ENCODE data around the gene ABCG5.

ABCG5 gene

DNA sequence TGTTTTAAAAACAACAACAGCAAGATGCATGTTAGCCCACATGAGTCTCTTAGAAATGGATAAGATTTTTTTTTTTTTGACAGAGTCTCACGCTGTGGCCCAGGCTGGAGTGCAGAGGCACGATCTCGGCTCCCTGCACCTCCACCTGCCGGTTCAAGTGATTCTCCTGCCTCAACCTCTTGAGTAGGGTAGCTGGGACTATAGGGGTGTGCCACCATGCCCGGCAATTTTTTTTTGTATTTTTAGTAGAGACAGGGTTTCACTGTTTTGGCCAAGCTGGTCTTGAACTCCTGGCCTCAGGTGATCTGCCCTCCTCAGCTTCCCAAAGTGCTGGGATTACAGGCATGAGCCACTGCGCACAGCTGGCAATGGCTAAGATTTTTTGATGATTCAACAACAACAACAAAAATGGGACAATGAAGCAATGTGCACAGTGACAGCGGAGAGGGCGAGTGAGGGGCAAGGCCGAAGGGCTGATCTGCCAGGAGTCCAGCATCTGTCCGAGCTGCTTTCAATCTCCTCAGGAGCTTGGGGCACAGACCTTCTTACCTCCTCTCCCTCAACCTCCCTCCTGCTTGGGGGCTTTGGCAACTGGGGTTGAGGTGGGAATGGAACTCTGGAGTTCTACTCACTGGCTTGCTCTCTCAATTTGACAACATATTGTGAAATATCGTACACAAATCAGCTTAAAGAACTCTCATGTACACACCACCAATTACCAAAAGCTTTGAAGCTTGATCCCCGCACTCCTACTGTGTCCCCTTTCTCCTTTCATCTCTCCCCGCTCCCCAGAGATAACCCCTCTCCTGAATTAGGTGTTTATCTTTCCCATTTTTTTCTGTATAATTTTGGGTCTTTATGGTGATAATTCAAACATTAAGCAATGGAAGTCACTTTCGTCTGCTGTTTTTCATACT lies 3.6 kb upstream of the ABCG5 start:
- DNase-seq: no peak

DNA sequence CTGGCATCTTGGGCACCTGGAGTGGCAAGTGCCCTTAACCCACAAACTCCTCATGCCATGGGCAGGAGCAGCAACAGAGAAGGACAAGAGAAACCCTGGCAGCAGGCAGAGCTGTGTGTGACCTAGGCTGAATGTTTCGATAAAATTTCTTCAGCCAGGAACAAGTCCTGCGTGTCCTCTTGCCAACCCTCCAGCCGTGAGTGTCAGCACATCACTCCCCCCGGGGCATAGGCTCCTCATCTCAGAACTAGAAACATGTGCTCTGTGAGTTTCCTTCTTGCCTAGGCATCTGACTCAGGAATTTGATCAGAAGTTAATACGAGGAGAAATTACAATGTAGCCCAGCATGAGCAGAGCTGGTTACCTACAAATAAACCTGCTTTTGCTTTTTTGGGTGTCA lies 2.3 kb upstream of the ABCG5 start:
- DNase-seq: no peak

DNA sequence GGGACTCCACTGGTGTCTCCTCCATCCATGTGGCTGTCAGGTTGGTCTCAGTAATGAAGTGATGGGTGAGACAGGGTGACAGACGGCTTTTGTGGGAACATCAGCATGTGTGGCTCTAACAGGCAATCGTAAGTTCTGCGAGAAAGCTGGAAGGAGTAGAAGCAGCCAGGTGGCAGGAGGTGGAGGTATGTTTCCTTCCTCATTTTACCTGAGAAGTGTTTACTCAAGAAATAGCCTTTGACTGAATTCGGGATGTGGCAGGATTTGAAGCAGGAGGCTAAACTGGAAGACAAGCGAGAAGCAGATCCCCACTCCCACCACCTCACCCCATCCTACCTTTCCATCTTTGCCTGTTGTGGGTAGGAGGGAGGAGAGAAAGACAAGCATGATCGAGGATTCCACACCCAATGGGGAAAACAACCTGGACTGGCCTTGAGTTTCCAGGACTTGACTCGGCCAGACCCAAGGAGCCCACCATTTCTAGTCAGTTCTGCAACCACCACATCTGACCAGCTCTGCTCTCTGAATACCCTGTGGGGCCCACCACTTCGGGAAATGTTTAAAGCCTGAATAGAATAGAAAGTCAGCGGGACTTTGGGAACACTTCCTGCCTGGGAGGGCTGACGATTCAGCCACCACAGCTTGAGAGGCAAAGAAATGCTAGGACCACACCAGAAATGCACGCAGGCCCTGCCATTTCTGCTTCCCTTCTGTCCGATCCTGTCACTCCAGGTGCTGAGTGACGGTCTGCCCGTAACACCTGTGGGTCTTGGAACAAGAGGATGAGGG lies 1.3 kb upstream of the ABCG5 start:
- DNase-seq: no peak

DNA sequence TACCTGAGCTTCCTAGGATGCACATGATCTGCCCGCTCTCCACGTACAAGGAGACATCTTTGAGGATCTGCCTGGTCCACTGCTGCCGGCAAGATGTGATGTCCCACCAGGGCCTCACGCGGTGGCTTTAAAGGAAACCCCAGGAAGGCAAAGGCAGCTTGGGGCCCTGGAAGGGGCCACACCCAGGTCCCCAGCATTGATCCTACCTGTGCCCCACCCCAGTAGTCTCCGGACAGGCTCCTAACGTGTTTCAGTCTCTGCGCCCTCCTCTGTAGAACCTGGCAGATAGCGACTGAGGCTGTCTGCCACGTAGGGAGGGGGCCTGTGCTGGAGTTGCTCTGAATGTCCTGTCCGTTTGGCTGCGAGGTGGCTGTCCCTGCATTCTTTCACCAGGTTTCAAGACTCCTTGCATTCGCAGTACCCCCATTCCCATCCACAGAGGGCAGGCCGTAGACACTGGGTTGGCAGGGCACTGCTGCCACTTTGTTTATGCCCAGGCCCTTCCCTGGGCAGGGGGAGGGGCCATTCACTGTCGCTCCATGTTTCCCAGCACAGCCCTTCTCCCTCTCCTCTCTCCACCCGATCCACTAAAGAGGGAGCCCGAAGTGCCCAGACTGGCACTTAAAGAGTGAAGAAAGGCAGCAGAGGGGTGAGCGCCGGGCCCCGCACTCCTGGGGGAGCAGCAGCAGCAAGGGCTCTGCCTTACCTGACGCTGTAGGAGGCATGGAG lies 644 bp downstream of the ABCG5 start:
- DNase-seq: no peak

DNA sequence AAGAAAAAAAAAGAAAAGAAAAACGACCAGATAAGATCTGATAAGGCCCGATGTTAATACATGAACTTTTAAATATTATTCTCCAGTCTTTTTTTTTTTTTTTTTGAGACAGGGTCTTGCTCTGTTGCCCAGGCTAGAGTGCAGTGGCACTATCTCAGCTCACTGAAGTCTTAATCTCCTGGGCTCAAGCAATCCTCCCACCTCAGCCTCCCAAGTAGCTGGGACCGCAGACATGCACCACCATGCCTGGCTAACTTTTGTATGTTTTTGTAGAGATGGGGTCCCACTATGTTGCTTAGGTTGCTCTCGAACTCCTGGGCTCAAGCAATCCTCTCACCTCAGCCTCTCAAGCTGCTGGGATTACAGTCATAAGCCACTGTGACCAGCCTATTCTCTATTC lies 1.6 kb downstream of the ABCG5 start:
- no peak for DNase-seq

DNA sequence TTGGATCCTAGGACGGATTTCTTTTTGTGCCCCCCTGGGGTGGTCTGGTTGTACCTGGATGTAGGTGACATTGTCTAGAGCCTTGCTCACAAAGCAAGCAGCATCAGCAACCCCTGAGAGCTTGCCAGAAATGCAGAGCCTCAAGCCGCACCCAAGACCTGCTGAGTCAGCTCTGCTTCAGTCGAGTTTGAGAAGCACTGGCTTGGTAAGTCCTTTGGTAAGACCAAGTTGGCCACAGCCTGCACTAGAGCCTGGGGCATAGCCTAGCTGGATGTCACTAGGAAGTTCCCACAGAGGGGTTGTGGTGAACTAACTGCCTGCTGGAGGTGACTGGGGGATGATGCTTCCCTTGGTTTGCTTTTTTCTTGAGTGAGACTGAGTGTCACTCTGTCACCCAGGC lies 6.2 kb downstream of the ABCG5 start:
- no peak for DNase-seq

DNA sequence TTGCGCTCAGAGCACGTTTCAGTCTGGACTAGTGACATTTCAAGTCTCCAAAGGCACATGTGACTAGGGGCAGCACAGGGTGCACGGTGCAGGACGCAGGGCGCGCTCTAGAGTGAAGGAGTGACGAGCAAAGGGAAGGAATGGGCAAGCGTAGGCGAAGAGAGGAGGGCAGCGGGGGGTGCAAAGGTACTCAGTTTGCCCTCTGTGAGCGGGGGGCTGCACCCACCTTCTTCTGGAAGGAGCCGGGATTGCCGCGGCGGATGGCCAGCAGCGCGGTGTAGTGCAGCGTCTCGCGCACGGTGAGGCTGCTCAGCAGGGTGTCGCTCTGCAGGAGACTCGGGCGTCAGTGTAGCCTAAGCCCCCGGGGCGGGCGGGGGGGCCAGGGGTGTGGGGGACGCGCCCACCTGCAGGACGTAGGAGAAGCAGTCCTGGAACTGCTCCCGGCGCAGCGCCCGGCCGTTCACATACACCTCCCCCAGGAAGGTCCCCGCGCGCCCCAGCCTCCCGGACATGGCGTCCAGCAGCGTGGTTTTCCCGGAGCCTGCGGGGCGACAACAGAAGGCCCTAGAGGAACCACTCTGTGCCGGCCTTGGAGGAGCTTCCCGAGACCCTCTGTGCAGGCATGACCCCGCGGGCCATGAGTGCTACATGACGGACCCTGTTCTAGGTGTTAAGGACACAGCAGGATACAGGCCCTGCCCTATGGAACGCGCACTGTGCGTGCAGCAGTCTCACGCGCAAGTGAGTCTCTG lies 6.9 kb downstream of the ABCG5 start:
- DNase-seq: no peak

DNA sequence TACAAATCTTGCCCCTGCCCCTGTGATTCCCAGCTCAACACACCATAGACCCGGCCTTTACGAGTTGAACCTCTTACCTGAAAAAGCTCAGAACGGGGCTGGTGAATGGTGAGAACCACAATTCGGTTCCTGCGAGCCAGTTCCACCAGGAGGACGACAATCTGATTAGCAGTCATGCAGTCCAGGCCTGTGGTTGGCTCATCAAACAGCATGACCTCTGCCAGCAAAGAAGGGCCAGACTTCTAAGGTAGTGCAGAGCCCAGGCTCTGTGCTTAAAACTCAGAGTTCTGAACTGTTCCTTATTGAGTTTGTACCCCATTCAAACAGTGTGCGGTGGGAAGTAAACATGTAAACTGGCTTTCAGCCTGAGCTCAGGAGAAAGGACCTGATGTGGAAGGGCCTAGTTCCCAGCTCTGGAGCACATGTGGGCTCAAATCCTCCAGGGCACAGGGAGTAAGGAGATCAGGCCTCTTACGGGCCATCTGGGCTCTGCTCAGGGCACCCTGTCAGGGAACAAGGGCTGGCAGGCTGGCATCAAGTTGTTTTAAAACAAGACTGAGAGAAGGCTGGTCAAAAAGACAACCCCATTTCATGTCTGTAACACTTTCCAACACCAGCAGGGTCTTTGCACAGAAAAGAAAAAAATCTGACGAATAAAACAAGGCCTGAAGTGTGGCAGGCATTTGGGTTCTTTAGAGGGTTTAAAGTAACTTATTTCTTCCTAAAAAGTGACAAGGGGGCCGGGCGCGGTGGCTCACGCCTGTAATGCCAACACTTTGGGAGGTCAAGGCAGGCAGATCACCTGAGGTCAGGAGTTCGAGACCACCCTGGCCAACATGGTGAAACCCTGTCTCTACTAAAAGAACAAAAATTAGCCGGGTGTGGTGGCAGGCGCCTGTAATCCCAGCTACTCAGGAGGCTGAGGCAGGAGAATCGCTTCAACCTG lies 12.1 kb downstream of the ABCG5 start:
- DNase-seq: no peak

DNA sequence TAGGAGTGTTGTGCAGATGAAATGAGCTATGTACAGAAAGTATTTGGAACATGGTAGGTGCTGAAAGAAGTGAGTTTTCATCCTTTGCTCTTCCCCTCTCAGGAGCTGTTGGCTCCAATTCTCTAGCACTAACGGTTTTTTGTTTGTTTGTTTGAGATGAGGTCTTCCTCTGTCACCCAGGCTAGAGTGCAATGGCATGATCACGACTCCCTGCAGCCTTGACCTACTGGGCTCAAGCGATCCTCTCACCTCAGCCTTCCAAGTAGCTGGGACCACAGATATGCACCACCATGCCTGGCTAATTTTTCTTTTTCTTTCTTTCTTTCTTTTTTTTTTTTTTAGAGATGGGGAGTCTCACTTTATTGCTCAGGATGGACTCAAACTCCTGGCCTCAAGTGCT lies 12.8 kb downstream of the ABCG5 start:
- no peak for DNase-seq

DNA sequence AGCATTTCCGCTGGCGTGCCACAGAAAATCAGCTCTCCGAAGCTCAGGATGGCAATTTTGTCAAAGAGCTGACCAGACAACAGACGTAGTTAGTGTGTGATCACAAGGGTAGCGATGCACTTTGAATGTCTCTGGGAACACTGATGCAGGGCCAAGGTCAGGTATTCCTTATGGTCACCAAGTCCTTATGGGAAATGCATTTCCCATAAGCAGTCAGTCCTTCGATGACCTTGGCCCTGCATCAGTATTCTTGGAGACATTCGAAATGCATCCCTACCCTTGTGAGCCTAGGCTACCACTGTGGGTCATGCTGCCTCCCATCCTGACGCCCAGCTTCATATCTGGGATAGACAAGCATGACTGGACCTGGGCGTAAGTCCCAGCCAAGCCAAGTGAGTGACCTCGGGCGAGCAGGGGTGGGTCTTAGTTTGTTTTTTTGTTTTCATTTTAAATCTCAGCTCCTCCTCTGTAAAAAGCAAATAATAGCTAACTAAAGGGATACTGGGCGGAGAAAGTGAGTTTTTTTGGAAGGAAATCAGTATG lies 13.6 kb downstream of the ABCG5 start:
- no peak for DNase-seq

DNA sequence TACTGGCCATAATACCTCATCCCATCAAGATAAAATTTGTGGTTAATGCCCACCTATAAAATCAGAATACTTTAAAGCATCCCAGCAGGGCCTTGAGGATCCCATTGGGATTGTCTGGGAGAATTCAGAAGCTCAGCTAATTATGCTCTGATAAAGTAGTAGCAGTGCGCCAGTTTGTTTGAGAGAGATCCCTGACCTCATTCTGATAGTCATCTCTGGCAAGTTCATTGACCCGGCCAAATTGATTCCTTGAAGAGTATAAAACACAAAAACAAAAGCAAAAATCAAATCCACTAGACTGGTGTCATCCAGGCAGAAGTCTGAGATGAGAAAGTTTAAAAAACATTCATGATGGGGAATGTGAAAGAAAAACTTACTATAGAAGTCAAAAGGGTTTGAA lies 14.1 kb downstream of the ABCG5 start:
- DNase-seq: no peak

DNA sequence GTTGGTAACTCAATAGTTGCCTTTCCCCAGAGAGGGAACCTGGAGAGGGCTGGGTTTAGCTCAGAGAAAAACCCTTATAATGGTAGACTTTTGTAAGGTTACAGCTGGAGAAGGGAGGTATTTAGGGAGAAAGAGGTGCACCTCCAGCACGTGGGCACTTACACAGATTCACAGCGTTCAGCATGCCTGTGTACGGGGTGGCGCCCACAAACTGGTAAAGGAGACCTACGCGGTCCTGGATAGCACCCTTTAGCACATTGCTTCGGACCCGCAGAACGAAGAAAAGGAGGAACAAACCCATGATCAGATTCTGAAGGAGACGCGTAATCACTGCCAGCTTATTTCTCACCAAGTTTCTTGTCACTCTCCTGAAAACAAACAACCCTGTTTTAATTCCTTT lies 14.9 kb downstream of the ABCG5 start:
- DNase-seq: no peak

DNA sequence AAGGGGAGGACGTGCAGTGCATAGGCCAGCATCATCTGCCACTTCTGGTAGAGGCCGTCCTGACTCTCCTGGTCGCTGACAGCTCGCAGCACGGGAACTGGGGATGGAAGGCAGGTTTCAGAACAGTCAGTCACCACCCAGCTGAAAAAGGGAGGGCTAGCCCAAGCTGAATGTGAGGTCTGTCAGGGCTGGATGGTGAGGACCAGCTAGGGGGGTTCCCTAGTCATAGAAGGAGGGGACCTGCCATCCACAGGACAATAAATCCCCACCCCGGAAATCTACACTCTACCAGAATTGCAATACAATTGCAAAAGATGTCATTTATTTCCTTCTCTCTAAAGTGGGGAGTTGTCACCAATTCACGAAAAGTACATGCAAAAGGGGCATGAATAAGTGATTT lies 15.8 kb downstream of the ABCG5 start:
- DNase-seq: no peak

DNA sequence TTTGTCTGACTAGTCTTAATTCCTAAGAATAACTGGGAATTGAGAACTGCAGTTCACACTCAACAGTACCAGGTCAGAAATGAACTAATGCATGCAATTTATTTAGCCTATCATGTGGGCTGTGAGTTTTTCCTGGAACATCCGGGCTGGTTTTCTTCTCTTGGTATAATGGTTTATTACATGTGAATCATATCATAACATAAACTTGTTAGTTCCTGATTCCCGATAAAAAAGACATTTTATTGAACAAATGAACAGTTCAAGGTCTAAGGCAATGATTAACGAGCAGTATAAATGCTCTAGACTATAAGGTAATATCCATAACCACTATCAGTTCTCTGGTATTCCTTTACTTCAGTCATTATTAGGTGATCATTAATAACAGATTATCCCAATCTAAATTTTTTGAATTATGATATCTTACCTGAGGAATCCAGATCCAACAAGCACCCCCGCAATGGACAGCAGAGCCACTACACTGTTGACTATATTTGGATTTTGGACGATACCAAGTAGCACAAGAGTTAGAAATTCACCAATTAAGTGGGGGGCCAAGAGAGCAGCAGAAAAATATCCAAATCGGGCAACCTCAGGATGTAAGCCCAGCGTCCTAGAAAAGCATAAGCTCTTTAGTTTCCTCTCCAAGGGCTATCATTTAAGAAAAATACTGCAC lies 19.0 kb downstream of the ABCG5 start:
- no peak for DNase-seq

DNA sequence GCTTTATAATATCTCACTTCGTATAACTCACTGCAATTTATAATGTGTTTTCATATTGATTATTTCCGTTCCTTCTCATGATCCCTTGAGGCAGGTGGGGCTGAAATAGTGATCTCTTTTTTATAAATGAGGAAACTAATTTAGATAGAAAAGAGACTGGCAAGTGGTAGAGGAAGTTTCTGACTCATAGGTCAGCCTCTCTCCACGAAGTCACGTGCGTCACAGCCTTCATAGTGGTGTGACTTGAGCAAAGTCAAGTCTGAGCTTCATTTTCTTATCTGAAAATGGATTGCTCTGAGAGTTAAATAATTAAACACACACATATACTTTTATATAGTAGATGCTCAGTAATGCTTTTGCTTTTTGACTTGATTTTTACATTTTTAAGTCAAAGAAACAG lies 19.9 kb downstream of the ABCG5 start:
- no peak for DNase-seq

DNA sequence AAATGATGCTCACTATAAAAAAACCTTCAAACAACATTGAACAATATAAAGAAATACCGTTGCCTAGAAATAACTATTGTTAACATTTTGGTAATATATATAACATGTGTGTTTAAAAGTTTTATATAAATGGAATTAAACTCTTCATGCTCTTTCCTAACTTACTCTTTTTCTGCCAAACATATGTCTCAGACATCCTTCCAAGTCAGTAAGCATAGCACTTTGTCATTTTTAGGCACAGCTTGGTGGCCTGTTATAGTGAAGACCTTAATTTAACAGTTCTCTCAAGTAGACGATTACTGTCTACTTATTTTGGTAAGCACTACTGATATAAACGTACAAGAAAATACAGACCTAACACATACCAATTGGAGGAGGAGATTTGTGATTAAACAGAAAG lies 23.9 kb downstream of the ABCG5 start:
- DNase-seq: no peak

DNA sequence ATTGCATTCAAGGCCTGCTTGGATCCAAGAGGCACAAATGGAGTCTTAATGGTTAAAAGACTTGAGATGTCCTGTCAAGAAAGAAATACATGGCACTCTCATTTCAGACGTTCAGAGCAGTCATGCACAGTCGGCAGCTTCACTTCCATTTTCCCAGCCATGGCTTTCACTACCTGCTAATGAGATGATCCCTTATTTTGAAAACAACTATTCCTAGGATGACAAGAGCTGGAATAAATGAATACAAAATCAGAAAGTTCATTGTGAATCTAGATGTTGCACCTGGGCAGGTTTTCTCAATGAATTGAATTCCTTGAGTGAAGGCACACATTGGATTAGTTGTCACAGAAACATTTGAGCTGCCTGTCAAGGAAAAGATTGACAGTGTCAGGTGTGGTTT lies 25.7 kb downstream of the ABCG5 start:
- no peak for DNase-seq

DNA sequence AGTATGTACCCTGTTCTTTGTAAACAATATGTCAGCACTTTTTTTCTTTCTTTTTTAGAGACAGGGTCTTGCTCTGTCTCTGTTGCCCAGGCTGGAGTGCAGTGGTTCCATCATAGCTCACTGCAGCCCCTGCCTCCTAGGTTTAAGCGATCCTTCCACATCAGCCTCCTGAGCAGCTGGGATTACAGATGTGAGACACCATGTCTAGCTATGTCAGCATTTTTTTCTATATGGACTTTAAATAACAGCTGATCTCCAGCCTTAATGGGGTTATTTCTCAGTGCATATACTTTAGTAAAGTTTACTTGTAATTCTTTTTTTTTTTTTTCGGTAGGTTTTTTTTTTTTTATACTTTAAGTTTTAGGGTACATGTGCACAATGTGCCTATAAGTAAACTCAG lies 26.6 kb downstream of the ABCG5 start:
- no peak for DNase-seq

DNA sequence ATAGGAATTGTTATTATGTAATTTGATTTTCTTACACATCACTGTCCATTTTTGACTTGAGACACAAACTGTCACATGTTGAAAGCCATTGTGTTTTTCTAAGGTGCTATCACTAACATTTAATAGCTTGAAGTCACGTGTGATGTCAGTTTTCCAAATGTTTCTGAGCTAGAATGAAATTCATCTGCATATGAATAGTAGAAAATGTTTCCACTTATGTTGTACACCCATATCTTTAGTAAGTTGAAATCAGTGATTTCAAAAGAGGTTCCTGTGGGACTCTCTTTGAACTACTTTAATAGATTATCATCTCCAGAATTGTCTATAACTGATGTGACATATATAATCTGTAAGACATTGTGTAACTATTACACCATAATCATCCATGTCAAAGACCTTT lies 27.8 kb downstream of the ABCG5 start:
- DNase-seq: no peak

DNA sequence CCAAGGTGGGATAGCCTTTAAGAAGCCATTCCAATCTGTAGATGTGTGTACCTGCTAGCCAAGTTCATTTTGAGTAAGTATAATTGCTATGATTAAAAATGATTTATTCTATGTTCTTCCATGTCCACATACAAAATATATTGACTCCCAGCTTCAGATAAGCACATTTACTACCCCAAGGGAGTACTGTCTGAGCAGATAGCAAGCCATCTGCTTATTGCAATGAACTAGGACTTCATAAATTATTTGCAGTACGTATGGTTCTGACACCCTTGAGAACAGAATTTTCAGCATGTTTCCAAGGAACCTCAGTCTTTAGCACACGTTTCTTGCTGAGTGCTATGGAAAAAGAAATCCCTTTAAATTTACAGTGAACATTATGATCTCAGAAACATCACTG lies 28.2 kb downstream of the ABCG5 start:
- DNase-seq: no peak

DNA sequence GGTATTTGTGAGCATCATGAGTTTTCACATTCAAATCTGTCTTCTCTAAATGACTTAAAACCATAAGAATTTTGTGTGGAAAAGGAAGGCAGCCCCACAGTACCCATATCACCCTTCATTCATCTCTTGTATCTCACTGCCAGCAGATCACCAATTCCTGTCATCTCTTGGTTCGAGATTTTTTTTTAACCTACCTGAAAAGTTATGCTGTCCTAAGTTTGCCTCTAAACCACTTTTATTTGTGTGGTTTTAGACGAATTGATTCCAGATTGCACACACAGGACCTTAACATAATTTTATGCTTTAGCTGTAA lies 32.0 kb downstream of the ABCG5 start:
- no peak for DNase-seq

Measured in kidney glomerular epithelial cell (primary cell).